HCT116 (cell line): ENCODE measurements around the gene RAB34. TPM values are rescaled to one million over a fixed set of nuclear protein-coding genes. Genes with fewer than 3 reads are reported as not detected.

Experiments used
- ATAC-seq: fragments of 200-7000 bp; cut with Tn5 transposase; 2 replicates; pipeline ENCODE4 v1.9.1; 2020; ENCODE audit warnings: mild to moderate bottlenecking, moderate library complexity
- BruUV-seq: library from RNA; stranded (reverse); fragments of 400-500 nt; replicated peaks from 2 replicates; lab custom pipeline; 2021; lab: Mats Ljungman, UMichigan
- CTCF ChIA-PET: fragments of 300-600 bp; sonication (Branson Sonifier 250); formaldehyde crosslinking; loops from one replicate; lab custom pipeline; 2021; ENCODE audit warnings: antibody characterized with exemption; lab: Charles Lee
- POLR2A ChIA-PET: fragments of 300-600, 350-600 bp; sonication (Branson Sonifier 250); formaldehyde crosslinking; loops from one replicate; lab custom pipeline; 2021; ENCODE audit warnings: antibody characterized with exemption; lab: Charles Lee
- RAD21 ChIA-PET, 2 experiments: fragments of 300-600 bp; sonication (Branson Sonifier 250); formaldehyde crosslinking; loops; one replicate each; lab custom pipeline; 2023; ENCODE audit warnings: low total read pairs in 2 of 2; ENCODE audit not compliant: uncharacterized antibody in 2 of 2, unreplicated experiment in 2 of 2, low non-redundant PET in 1 of 2; lab: Charles Lee
- DNase-seq: peaks from one replicate; pipeline ENCODE4 v3.0.0-alpha.2; 2010; ENCODE audit warnings: low read depth, low spot score
- H2AFZ ChIP-seq: fragments of 200-600 bp; shearing (Covaris generic), sonication (generic); 2 replicates; pipeline ENCODE4 v1.6.1; 2017; ENCODE audit warnings: low read depth, mixed run types, mixed read lengths, antibody characterized with exemption, low read length; ENCODE audit not compliant: poor library complexity, severe bottlenecking
- H3K27ac ChIP-seq: 2 replicates; pipeline ENCODE4 v1.5.1; 2012; ENCODE audit warnings: low read depth, low read length
- H3K27me3 ChIP-seq: fragments of 200-600 bp; sonication (generic); 2 replicates; pipeline ENCODE4 v1.6.1; 2016; ENCODE audit warnings: mixed run types, low read length, mixed read lengths; ENCODE audit not compliant: insufficient read depth
- H3K36me3 ChIP-seq, 2 experiments: fragments of 200-500 bp in 1 of 2; fragments of 200-600 bp in 1 of 2; sonication (Bioruptor generic) in 1 of 2; sonication (generic) in 1 of 2; 2 replicates each; pipeline versions ENCODE4 v1.5.1 to v1.6.1; 2014 to 2016; ENCODE audit warnings: low read length in 2 of 2, inconsistent platforms in 1 of 2, mixed read lengths in 1 of 2, mixed run types in 1 of 2; ENCODE audit not compliant: insufficient read depth in 2 of 2, control insufficient read depth in 1 of 2
- H3K4me1 ChIP-seq, 2 experiments: fragments of 200-600 bp in 1 of 2; sonication (generic) in 1 of 2; 2 replicates each; pipeline versions ENCODE4 v1.5.1 to v1.6.1; 2012 to 2017; ENCODE audit warnings: low read length in 2 of 2, inconsistent platforms in 1 of 2, mild to moderate bottlenecking in 1 of 2, mixed read lengths in 1 of 2, mixed run types in 1 of 2, moderate library complexity in 1 of 2; ENCODE audit not compliant: insufficient read depth in 2 of 2, control insufficient read depth in 1 of 2
- H3K4me2 ChIP-seq: fragments of 200-600 bp; sonication (generic); 2 replicates; pipeline ENCODE4 v1.6.1; 2017; ENCODE audit warnings: mixed run types, low read length, mixed read lengths
- H3K4me3 ChIP-seq, 2 experiments: fragments of 200-600 bp in 1 of 2; sonication (generic) in 1 of 2; replicated peaks in 1 of 2; 2 replicates each; pipeline ENCODE4 v1.5.1; 2011 to 2016; ENCODE audit warnings: low read length in 2 of 2, control low read depth in 1 of 2, low read depth in 1 of 2, mild to moderate bottlenecking in 1 of 2, mixed read lengths in 1 of 2, mixed run types in 1 of 2
- H3K79me2 ChIP-seq: fragments of 200-600 bp; sonication (generic); 2 replicates; pipeline ENCODE4 v1.6.1; 2017; ENCODE audit warnings: mild to moderate bottlenecking, mixed run types, low read length, moderate library complexity, mixed read lengths; ENCODE audit not compliant: insufficient read depth
- H3K9ac ChIP-seq: fragments of 200-600 bp; sonication (generic); 2 replicates; pipeline ENCODE4 v1.6.1; 2016; ENCODE audit warnings: low read length, mixed read lengths
- H3K9me2 ChIP-seq: fragments of 200-600 bp; sonication (generic), shearing (Covaris generic); 2 replicates; pipeline ENCODE4 v1.6.1; 2017; ENCODE audit warnings: mixed run types, mild to moderate bottlenecking, moderate library complexity; ENCODE audit not compliant: insufficient read depth
- H3K9me3 ChIP-seq, 2 experiments: fragments of 200-500 bp in 1 of 2; fragments of 200-600 bp in 1 of 2; sonication (Bioruptor generic) in 1 of 2; sonication (generic) in 1 of 2; 2 replicates each; pipeline ENCODE4 v1.6.1; 2014 to 2017; ENCODE audit warnings: low read length in 2 of 2, mixed read lengths in 2 of 2, inconsistent platforms in 1 of 2, low read depth in 1 of 2, mild to moderate bottlenecking in 1 of 2, mixed run types in 1 of 2, moderate library complexity in 1 of 2; ENCODE audit not compliant: control insufficient read depth in 1 of 2, insufficient read depth in 1 of 2
- H4K20me1 ChIP-seq: fragments of 200-600 bp; sonication (generic), shearing (Covaris generic); 2 replicates; pipeline ENCODE4 v1.6.1; 2017; ENCODE audit warnings: mixed run types, mild to moderate bottlenecking, moderate library complexity; ENCODE audit not compliant: insufficient read depth
- ELF1 ChIP-seq: IDR thresholded peaks from 2 replicates; pipeline ENCODE4 v1.6.1; 2012; ENCODE audit warnings: low read depth, borderline replicate concordance
- EZH2phosphoT487 ChIP-seq: fragments of 200-600 bp; IDR thresholded peaks from 2 replicates; pipeline ENCODE4 v1.6.1; 2018; ENCODE audit warnings: antibody characterized with exemption, borderline replicate concordance
- POLR2A ChIP-seq: IDR thresholded peaks from 2 replicates; pipeline ENCODE4 v1.7.0; 2011; ENCODE audit warnings: borderline replicate concordance; ENCODE audit not compliant: insufficient read depth, insufficient read length; ENCODE audit errors: extremely low read depth
- RAD21 ChIP-seq: IDR thresholded peaks from 2 replicates; pipeline ENCODE4 v1.6.1; 2012; ENCODE audit warnings: low read depth, mild to moderate bottlenecking
- SP1 ChIP-seq: IDR thresholded peaks from 2 replicates; pipeline ENCODE4 v1.6.1; 2012; ENCODE audit warnings: low read depth
- TCF7L2 ChIP-seq: IDR thresholded peaks from 2 replicates; pipeline ENCODE4 v1.7.0; 2011; ENCODE audit warnings: borderline replicate concordance, inconsistent platforms; ENCODE audit not compliant: insufficient read depth, insufficient read length; ENCODE audit errors: extremely low read depth
- YY1 ChIP-seq: IDR thresholded peaks from 2 replicates; pipeline ENCODE4 v1.6.1; 2011; ENCODE audit warnings: low read length, low read depth, moderate library complexity, mild to moderate bottlenecking; ENCODE audit not compliant: insufficient replicate concordance; ENCODE audit errors: extremely low read depth
- ZFX ChIP-seq: fragments of 450-650 bp; IDR thresholded peaks from 2 replicates; pipeline ENCODE4 v1.6.1; 2017
- ZNF274 ChIP-seq: fragments of 200-500 bp; sonication (Bioruptor generic); IDR thresholded peaks from 2 replicates; pipeline ENCODE4 v1.6.1; 2014; ENCODE audit warnings: mild to moderate bottlenecking, low read depth, low read length, inconsistent platforms
- intact Hi-C: fragments of 100-400 bp; cut with micrococcal nuclease; formaldehyde crosslinking; loops from 2 replicates; pipeline ENCODE4 v1.10.0; 2022
- total RNA-seq: library from RNA; stranded (reverse); gene quantifications from one replicate; pipeline ENCODE4 v1.2.1, GENCODE V29; 2021; ENCODE audit not compliant: unreplicated experiment
- TF ChIP-seq, protein P1 (sequence below): IDR thresholded peaks from 2 replicates; pipeline ENCODE4 v1.6.1; 2012

Gene RAB34
- total RNA-seq, 1 experiment from 2014 or later = 0.59 TPM

DNA sequence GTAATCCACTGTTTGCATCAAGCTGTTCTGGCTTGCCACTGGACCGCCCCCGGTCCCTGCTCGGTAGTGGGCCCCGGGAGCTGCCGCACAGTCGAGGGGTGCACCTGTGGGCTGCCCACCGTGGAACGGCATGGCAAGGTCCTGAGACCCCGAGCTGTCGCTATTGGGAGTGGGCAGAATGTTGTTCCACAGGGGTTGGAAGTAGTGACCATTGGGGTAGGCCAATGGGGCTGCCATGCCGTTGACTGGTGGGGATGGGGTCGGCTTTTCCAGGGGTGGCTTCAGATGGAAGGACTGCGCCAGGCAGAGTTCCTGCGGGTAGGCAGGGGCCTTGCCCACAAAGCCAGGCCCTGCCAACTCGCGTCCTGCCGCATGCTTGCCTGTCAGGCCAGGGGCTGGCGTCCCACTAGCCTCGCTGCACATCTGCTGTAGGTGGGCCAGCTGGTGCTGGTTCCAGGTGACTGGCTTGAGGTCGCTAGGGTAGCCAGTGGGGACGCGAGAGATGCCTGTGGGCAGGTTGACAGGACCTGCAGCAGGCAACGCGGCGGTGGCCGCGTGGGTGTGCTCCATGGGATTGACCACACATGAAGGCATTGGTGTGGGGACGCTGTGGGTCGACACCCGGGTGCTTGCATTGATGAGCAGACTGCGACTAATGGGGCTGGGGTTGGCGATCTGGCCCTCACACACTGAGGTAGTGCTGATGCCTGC lies 40.9 kb upstream of the RAB34 start:
- H4K20me1 ChIP-seq = no peaks in the 10 kb centered on the region
- no peak overlapping the region for H3K27ac ChIP-seq
- POLR2A ChIA-PET = no interaction called here
- no peaks in the 10 kb centered on the region for H3K27me3 ChIP-seq
- H3K4me3 ChIP-seq = no peak overlapping the region
- H3K9me3 ChIP-seq = no peaks in the 10 kb centered on the region
- no peak for TF ChIP-seq TCF7L2
- TF ChIP-seq EZH2phosphoT487 = no peak
- no peak for TF ChIP-seq SP1
- no peak for TF ChIP-seq POLR2A
- no peak for TF ChIP-seq RAD21
- TF ChIP-seq, protein P1, sequence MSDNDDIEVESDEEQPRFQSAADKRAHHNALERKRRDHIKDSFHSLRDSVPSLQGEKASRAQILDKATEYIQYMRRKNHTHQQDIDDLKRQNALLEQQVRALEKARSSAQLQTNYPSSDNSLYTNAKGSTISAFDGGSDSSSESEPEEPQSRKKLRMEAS = no peak
- TF ChIP-seq YY1 = no peak
- no peak for TF ChIP-seq ZNF274
- no peak for TF ChIP-seq ZFX
- no peak for TF ChIP-seq ELF1
- no peak overlapping the region for H3K9ac ChIP-seq
- H3K36me3 ChIP-seq = peaks cover 13 to 17% of the 10 kb centered on the region in 2 experiments; a peak in 3 of 4 replicates
- no peak overlapping the region for H2AFZ ChIP-seq
- H3K9me2 ChIP-seq = no peaks in the 10 kb centered on the region
- RAD21 ChIA-PET = no interaction called here
- H3K79me2 ChIP-seq = peaks cover 8% of the 10 kb centered on the region; the same call in 1 of the 2 replicates
- no TSS peak for BruUV-seq
- H3K4me2 ChIP-seq = no peak overlapping the region
- H3K4me1 ChIP-seq = peaks cover 2 to 19% of the 10 kb centered on the region in 2 experiments; a peak in 3 of 4 replicates
- intact Hi-C loops = no loop called here
- no peak for DNase-seq
- CTCF ChIA-PET = no interaction called here
- ATAC-seq = no peak
